Thoracic aorta (tissue), 2 donors: Measurements from ENCODE around the gene GOLT1B. TPM values are rescaled to one million over a fixed set of nuclear protein-coding genes. Genes with fewer than 3 reads are reported as not detected.

Experiments used
- ATAC-seq: fragments of 150-250 bp; one replicate; pipeline ENCODE4 v1.8.0; 2017; ENCODE audit warnings: low read depth; ENCODE audit not compliant: insufficient number of reproducible peaks, low FRiP score
- DNase-seq: peaks from one replicate; pipeline ENCODE4 v3.0.0-alpha.2; 2020; ENCODE audit warnings: low spot score
- H3K27ac ChIP-seq, 2 donors: fragments of 200-600 bp; sonication (generic); 1 replicate in 1 of 2; 2 replicates in 1 of 2; pipeline ENCODE4 v1.5.1; 2016; ENCODE audit warnings: mild to moderate bottlenecking in 2 of 2, moderate library complexity in 2 of 2
- H3K27me3 ChIP-seq: fragments of 200-600 bp; sonication (generic); replicated peaks from 2 replicates; pipeline ENCODE4 v1.6.0; 2016; ENCODE audit warnings: mild to moderate bottlenecking; ENCODE audit not compliant: insufficient read depth
- H3K36me3 ChIP-seq: fragments of 200-600 bp; sonication (generic); one replicate; pipeline ENCODE4 v1.5.1; 2016
- H3K4me1 ChIP-seq, 2 donors: fragments of 200-600 bp; sonication (generic); 1 replicate in 1 of 2; 2 replicates in 1 of 2; pipeline versions ENCODE4 v1.5.1 to v1.6.0; 2016; ENCODE audit warnings: low read depth in 2 of 2, mild to moderate bottlenecking in 1 of 2; ENCODE audit not compliant: control insufficient read depth in 1 of 2
- H3K4me3 ChIP-seq: fragments of 200-600 bp; sonication (generic); 2 replicates; pipeline ENCODE4 v1.5.1; 2016; ENCODE audit warnings: mild to moderate bottlenecking
- H3K9me3 ChIP-seq: fragments of 200-600 bp; sonication (generic); 2 replicates; pipeline ENCODE4 v1.5.1; 2016
- total RNA-seq, 2 donors: library from RNA; depleted of rRNA; stranded (reverse); fragments of >200 nt; gene quantifications; one replicate each; pipeline versions ENCODE4 v1.1.0 to v1.2.3, GENCODE V29; 2016
- TF ChIP-seq, protein P1 (sequence below): fragments of 200-600 bp; sonication (generic); IDR thresholded peaks from one replicate; pipeline ENCODE4 v1.5.1; 2019; ENCODE audit warnings: antibody characterized with exemption

GOLT1B gene
- total RNA-seq, 2 donors from 2014 or later: 26.7 to 36.8 TPM

GRCh38 chr12:21547437-21547836, 45.8 kb downstream of the GOLT1B start:
- peaks cover 0 to 11% of the 10 kb centered on the region in 2 donors for H3K4me1 ChIP-seq
- H3K36me3 ChIP-seq: no peaks in the 10 kb centered on the region
- ATAC-seq: no peak
- H3K4me3 ChIP-seq: no peak overlapping the region
- no peaks in the 10 kb centered on the region for H3K27me3 ChIP-seq
- TF ChIP-seq, protein P1, sequence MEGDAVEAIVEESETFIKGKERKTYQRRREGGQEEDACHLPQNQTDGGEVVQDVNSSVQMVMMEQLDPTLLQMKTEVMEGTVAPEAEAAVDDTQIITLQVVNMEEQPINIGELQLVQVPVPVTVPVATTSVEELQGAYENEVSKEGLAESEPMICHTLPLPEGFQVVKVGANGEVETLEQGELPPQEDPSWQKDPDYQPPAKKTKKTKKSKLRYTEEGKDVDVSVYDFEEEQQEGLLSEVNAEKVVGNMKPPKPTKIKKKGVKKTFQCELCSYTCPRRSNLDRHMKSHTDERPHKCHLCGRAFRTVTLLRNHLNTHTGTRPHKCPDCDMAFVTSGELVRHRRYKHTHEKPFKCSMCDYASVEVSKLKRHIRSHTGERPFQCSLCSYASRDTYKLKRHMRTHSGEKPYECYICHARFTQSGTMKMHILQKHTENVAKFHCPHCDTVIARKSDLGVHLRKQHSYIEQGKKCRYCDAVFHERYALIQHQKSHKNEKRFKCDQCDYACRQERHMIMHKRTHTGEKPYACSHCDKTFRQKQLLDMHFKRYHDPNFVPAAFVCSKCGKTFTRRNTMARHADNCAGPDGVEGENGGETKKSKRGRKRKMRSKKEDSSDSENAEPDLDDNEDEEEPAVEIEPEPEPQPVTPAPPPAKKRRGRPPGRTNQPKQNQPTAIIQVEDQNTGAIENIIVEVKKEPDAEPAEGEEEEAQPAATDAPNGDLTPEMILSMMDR: no peak
- H3K27ac ChIP-seq: no peak overlapping the region
- no peak for DNase-seq
- no peaks in the 10 kb centered on the region for H3K9me3 ChIP-seq

DNA sequence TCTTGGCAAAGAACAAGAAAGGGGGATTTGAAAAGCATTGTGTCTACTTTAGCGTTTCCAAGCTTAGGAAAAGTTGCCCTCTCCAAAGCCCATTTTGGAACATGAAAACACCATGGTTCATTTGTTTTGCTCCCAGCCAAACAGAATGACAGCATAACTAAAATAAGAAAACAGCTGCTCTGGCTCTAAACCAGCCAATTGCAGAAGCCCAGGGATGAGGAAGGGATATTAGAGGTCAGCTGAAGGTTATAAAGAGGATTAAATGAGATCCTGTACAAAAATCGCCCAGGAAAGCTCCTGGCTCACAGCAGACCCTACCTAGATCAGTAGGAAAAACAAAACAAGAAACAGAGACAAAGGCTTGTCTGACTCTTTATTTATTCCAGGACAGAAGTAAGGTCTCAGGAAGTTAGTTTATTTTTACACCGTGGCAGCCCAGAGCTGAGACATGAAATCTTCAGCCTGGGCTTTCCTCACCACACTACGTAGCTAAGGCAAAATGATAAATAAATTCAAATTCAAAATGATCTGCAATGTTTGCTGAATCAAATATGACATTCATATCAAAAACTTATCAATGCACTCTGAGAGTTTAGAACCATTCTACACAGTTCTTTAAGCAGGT, 50.4 kb downstream of the GOLT1B start:
- TF ChIP-seq, protein P1: no peak
- ATAC-seq: no peak
- no peaks in the 10 kb centered on the region for H3K36me3 ChIP-seq
- H3K27me3 ChIP-seq: no peaks in the 10 kb centered on the region
- H3K4me3 ChIP-seq: no peak overlapping the region
- H3K27ac ChIP-seq: no peak overlapping the region
- H3K9me3 ChIP-seq: no peaks in the 10 kb centered on the region
- DNase-seq: no peak
- peaks cover 0 to 12% of the 10 kb centered on the region in 2 donors for H3K4me1 ChIP-seq

GRCh38 chr12:21552635-21553328, 51.2 kb downstream of the GOLT1B start:
- H3K27ac ChIP-seq: no peak overlapping the region
- DNase-seq (no peak), ATAC-seq (no peak)
- H3K4me3 ChIP-seq: no peak overlapping the region
- no peaks in the 10 kb centered on the region for H3K36me3 ChIP-seq
- no peaks in the 10 kb centered on the region for H3K27me3 ChIP-seq
- no peaks in the 10 kb centered on the region for H3K9me3 ChIP-seq
- TF ChIP-seq, protein P1: no peak
- peaks cover 0 to 12% of the 10 kb centered on the region in 2 donors for H3K4me1 ChIP-seq

GRCh38 chr12:21553329-21553675, 51.7 kb downstream of the GOLT1B start:
- Histone ChIP-seq H3K4me1 (peaks cover 0 to 12% of the 10 kb centered on the region in 2 donors), H3K4me3 (no peak overlapping the region), H3K27ac (no peak overlapping the region), H3K36me3 (no peaks in the 10 kb centered on the region), H3K9me3 (no peaks in the 10 kb centered on the region), H3K27me3 (no peaks in the 10 kb centered on the region)
- no peak for ATAC-seq
- DNase-seq: no peak
- TF ChIP-seq, protein P1: no peak

DNA sequence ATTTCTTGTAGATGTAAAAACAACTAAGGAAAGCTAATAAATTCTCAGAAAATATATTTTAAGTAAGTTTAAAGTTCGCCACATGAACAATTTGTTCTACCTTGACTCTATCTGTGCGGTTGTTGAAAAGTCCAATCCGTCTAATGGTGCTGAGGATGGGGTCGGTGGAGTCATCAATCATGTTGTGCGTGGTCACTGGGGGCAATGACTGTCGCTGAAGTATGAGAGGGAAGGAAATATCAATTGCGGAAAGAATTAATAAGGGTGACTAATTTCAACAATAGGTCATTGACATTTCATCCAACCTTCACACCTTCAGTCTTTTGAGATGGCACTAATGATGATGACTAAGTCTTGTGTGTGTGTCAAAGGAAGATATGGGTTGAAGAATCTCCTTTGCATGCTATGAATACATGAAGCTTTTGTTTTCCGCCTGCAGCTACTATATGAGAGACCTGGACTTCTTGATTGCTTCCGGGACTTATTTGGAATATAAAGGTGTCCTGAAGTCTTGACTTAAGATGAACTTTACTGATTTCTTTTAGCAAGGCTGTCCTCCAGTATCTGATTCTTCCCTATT, 56.6 kb downstream of the GOLT1B start:
- no peaks in the 10 kb centered on the region for H3K27me3 ChIP-seq
- no peaks in the 10 kb centered on the region for H3K9me3 ChIP-seq
- TF ChIP-seq, protein P1: no peak
- H3K27ac ChIP-seq: no peak overlapping the region
- no peak overlapping the region for H3K4me3 ChIP-seq
- no peaks in the 10 kb centered on the region for H3K4me1 ChIP-seq
- ATAC-seq: no peak
- H3K36me3 ChIP-seq: no peaks in the 10 kb centered on the region
- no peak for DNase-seq
